Activated effector memory CD4-positive, alpha-beta T cell treated with anti-CD3 and anti-CD28 coated beads, Interleukin-2, amount 50 U/mL, for 16 hours (primary cell): ENCODE data around the gene SERAC1.
"Not testable (repeated sequence)": the region's sequence is repeated elsewhere in the genome, so short reads cannot be mapped to it uniquely, and the experiment has no call there.

ENCODE experiments used
- DNase-seq: peaks from one replicate; pipeline ENCODE4 v3.0.0-alpha.2; 2020

Gene SERAC1

GRCh38 chr6:158168040-158168289 lies at the start of gene SERAC1:
Gene SERAC1 (minus strand): TSS chr6:158168262. CDS start chr6:158158363, 9,899 bp downstream.
- DNase-seq, result no peak

- peak; percentile 80 for DNase-seq
Measured at GRCh38 chr6:158213925-158214674, 46.0 kb upstream of the SERAC1 start.

- DNase-seq, result no peak
Measured at GRCh38 chr6:158211273-158212055, 43.4 kb upstream of the SERAC1 start.

- DNase-seq, result not testable (repeated sequence)
Measured at GRCh38 chr6:158209582-158210333, 41.7 kb upstream of the SERAC1 start.

GRCh38 chr6:158208226-158209030 lies 40.4 kb upstream of the SERAC1 start:
- not testable (repeated sequence) for DNase-seq

GRCh38 chr6:158207422-158207788 lies 39.3 kb upstream of the SERAC1 start:
- no peak for DNase-seq

- no peak for DNase-seq
Measured at GRCh38 chr6:158206740-158207421, 38.8 kb upstream of the SERAC1 start.

- no peak for DNase-seq
Measured at GRCh38 chr6:158205169-158205944, 37.3 kb upstream of the SERAC1 start.

GRCh38 chr6:158198461-158198860 lies 30.4 kb upstream of the SERAC1 start:
- DNase-seq, result no peak

- DNase-seq, result no peak
Measured at GRCh38 chr6:158194487-158195280, 26.6 kb upstream of the SERAC1 start.

- no peak for DNase-seq
Measured at GRCh38 chr6:158191761-158192160, 23.7 kb upstream of the SERAC1 start.

- no peak for DNase-seq
Measured at GRCh38 chr6:158191032-158191431, 23.0 kb upstream of the SERAC1 start.

- DNase-seq, result no peak
Measured at GRCh38 chr6:158188591-158188990, 20.5 kb upstream of the SERAC1 start.

GRCh38 chr6:158185729-158186456 lies 17.8 kb upstream of the SERAC1 start:
- no peak for DNase-seq

- no peak for DNase-seq
Measured at GRCh38 chr6:158184608-158185007, 16.5 kb upstream of the SERAC1 start.

- not testable (repeated sequence) for DNase-seq
Measured at GRCh38 chr6:158183174-158183972, 15.3 kb upstream of the SERAC1 start.

GRCh38 chr6:158177712-158178111 lies 9.7 kb upstream of the SERAC1 start:
- not testable (repeated sequence) for DNase-seq

GRCh38 chr6:158175111-158175510 lies 7.0 kb upstream of the SERAC1 start:
- DNase-seq, result no peak

- no peak for DNase-seq
Measured at GRCh38 chr6:158174514-158174913, 6.5 kb upstream of the SERAC1 start.
